HEK293 (cell line): Measurements from ENCODE around the gene N4BP2L1.

Source experiments
- CTCF ChIA-PET: fragments of 350-600 bp; formaldehyde crosslinking; extraction: SDS; loops from one replicate; lab custom pipeline; 2021; ENCODE audit warnings: antibody characterized with exemption; lab: Yijun Ruan, JAX
- POLR2A ChIA-PET: fragments of 300-600 bp; formaldehyde crosslinking; extraction: SDS; loops from one replicate; lab custom pipeline; 2020; ENCODE audit warnings: antibody characterized with exemption, inconsistent platforms; lab: Yijun Ruan, JAX
- H3K27ac ChIP-seq: fragments of 200-500 bp; sonication (Bioruptor generic); 2 replicates; pipeline ENCODE4 v1.5.1; 2014; ENCODE audit warnings: low read depth, low read length, control low read depth, inconsistent platforms; ENCODE audit errors: extremely low read depth
- H3K36me3 ChIP-seq, 2 experiments: fragments of 200-500 bp in 1 of 2; sonication (Bioruptor generic) in 1 of 2; 1 replicate in 1 of 2; 2 replicates in 1 of 2; pipeline ENCODE4 v1.5.1; 2014 to 2017; ENCODE audit warnings: inconsistent platforms in 2 of 2, low read length in 2 of 2; ENCODE audit not compliant: control insufficient read depth in 2 of 2, insufficient read depth in 1 of 2
- H3K4me1 ChIP-seq: fragments of 200-500 bp; sonication (Bioruptor generic); 2 replicates; pipeline ENCODE4 v1.5.1; 2014; ENCODE audit warnings: mild to moderate bottlenecking, low read length, inconsistent platforms; ENCODE audit not compliant: control insufficient read depth, insufficient read depth
- H3K4me3 ChIP-seq: 2 replicates; pipeline ENCODE4 v1.5.1; 2011; ENCODE audit warnings: low read depth, mild to moderate bottlenecking, control low read depth, low read length, moderate library complexity
- H3K9me3 ChIP-seq: fragments of 200-500 bp; sonication (Bioruptor generic); 2 replicates; pipeline ENCODE4 v1.5.1; 2014; ENCODE audit warnings: low read depth, low read length, inconsistent platforms; ENCODE audit not compliant: control insufficient read depth, insufficient read depth
- GLIS2 ChIP-seq: fragments of 450-650 bp; formaldehyde crosslinking; IDR thresholded peaks from 2 replicates; pipeline ENCODE4 v1.5.1; 2016; ENCODE audit warnings: missing biosample characterization, missing genetic modification characterization
- HOXC10 ChIP-seq: sonication (generic); formaldehyde crosslinking; IDR thresholded peaks from 2 replicates; pipeline ENCODE4 v1.8.1; 2023; ENCODE audit warnings: mild to moderate bottlenecking, missing genetic modification reagents
- HOXD13 ChIP-seq: sonication (generic); formaldehyde crosslinking; IDR thresholded peaks from 2 replicates; pipeline ENCODE4 v1.8.0; 2022; ENCODE audit warnings: missing genetic modification reagents, borderline replicate concordance
- KLF1 ChIP-seq: fragments of 450-650 bp; formaldehyde crosslinking; IDR thresholded peaks from 2 replicates; pipeline ENCODE4 v1.5.1; 2016; ENCODE audit warnings: missing biosample characterization, missing genetic modification characterization
- KLF7 ChIP-seq: fragments of 450-650 bp; formaldehyde crosslinking; IDR thresholded peaks from 2 replicates; pipeline ENCODE4 v1.5.1; 2016; ENCODE audit warnings: missing biosample characterization, missing genetic modification characterization, borderline replicate concordance
- RBAK ChIP-seq: fragments of 450-650 bp; formaldehyde crosslinking; IDR thresholded peaks from 2 replicates; pipeline ENCODE4 v1.5.1; 2016; ENCODE audit warnings: missing biosample characterization, missing genetic modification characterization
- SALL2 ChIP-seq: fragments of 450-650 bp; formaldehyde crosslinking; IDR thresholded peaks from 2 replicates; pipeline ENCODE4 v1.5.0; 2017; ENCODE audit warnings: missing biosample characterization, mild to moderate bottlenecking, missing genetic modification characterization, borderline replicate concordance
- SP7 ChIP-seq: fragments of 450-650 bp; formaldehyde crosslinking; IDR thresholded peaks from 2 replicates; pipeline ENCODE4 v1.5.1; 2016; ENCODE audit warnings: missing biosample characterization, missing genetic modification characterization
- TCF7L2 ChIP-seq: IDR thresholded peaks from 2 replicates; pipeline ENCODE4 v1.6.1; 2011; ENCODE audit warnings: low read depth, mild to moderate bottlenecking, inconsistent platforms, low read length, moderate library complexity, borderline replicate concordance
- YY1 ChIP-seq: fragments of 450-650 bp; formaldehyde crosslinking; IDR thresholded peaks from 2 replicates; pipeline ENCODE4 v1.5.1; 2018; ENCODE audit warnings: missing biosample characterization, missing genetic modification characterization
- ZBTB21 ChIP-seq: fragments of 450-650 bp; formaldehyde crosslinking; IDR thresholded peaks from 2 replicates; pipeline ENCODE4 v1.5.1; 2017; ENCODE audit warnings: missing biosample characterization, missing genetic modification characterization
- ZNF121 ChIP-seq: fragments of 450-650 bp; formaldehyde crosslinking; IDR thresholded peaks from 2 replicates; pipeline ENCODE4 v1.5.1; 2016; ENCODE audit warnings: missing biosample characterization, missing genetic modification characterization
- ZNF155 ChIP-seq: fragments of 450-650 bp; formaldehyde crosslinking; IDR thresholded peaks from 2 replicates; pipeline ENCODE4 v1.5.1; 2016; ENCODE audit warnings: missing biosample characterization, missing genetic modification characterization
- ZNF2 ChIP-seq: fragments of 450-650 bp; formaldehyde crosslinking; IDR thresholded peaks from 2 replicates; pipeline ENCODE4 v1.5.1; 2016; ENCODE audit warnings: missing biosample characterization, missing genetic modification characterization
- ZNF211 ChIP-seq: fragments of 450-650 bp; formaldehyde crosslinking; IDR thresholded peaks from 2 replicates; pipeline ENCODE4 v1.5.1; 2016; ENCODE audit warnings: low read depth, missing biosample characterization, missing genetic modification characterization
- ZNF239 ChIP-seq: fragments of 450-650 bp; formaldehyde crosslinking; IDR thresholded peaks from 2 replicates; pipeline ENCODE4 v1.5.1; 2016; ENCODE audit warnings: missing biosample characterization, missing genetic modification characterization
- ZNF350 ChIP-seq: fragments of 450-650 bp; formaldehyde crosslinking; IDR thresholded peaks from 2 replicates; pipeline ENCODE4 v1.5.0; 2017; ENCODE audit warnings: missing biosample characterization, mild to moderate bottlenecking, missing genetic modification characterization
- ZNF394 ChIP-seq: fragments of 450-650 bp; formaldehyde crosslinking; IDR thresholded peaks from 2 replicates; pipeline ENCODE4 v1.5.1; 2016; ENCODE audit warnings: missing biosample characterization, missing genetic modification characterization, mild to moderate bottlenecking, moderate library complexity, borderline replicate concordance
- ZNF433 ChIP-seq: fragments of 450-650 bp; formaldehyde crosslinking; IDR thresholded peaks from 2 replicates; pipeline ENCODE4 v1.5.1; 2016; ENCODE audit warnings: missing biosample characterization, missing genetic modification characterization, low read depth
- ZNF473 ChIP-seq: fragments of 450-650 bp; formaldehyde crosslinking; IDR thresholded peaks from 2 replicates; pipeline ENCODE4 v1.5.1; 2017; ENCODE audit warnings: missing biosample characterization, missing genetic modification characterization
- ZNF558 ChIP-seq: fragments of 450-650 bp; formaldehyde crosslinking; IDR thresholded peaks from 2 replicates; pipeline ENCODE4 v1.5.1; 2016; ENCODE audit warnings: missing biosample characterization, missing genetic modification characterization
- ZNF596 ChIP-seq: fragments of 450-650 bp; IDR thresholded peaks from 2 replicates; pipeline ENCODE4 v1.5.0; 2018; ENCODE audit warnings: missing biosample characterization, mild to moderate bottlenecking, missing genetic modification characterization, moderate library complexity
- ZNF621 ChIP-seq: fragments of 450-650 bp; formaldehyde crosslinking; IDR thresholded peaks from 2 replicates; pipeline ENCODE4 v1.5.1; 2017; ENCODE audit warnings: missing biosample characterization, missing genetic modification characterization
- ZNF629 ChIP-seq: fragments of 450-650 bp; formaldehyde crosslinking; IDR thresholded peaks from 2 replicates; pipeline ENCODE4 v1.5.1; 2017; ENCODE audit warnings: missing biosample characterization, missing genetic modification characterization
- ZNF792 ChIP-seq: fragments of 450-650 bp; formaldehyde crosslinking; IDR thresholded peaks from 2 replicates; pipeline ENCODE4 v1.5.1; 2016; ENCODE audit warnings: missing biosample characterization, missing genetic modification characterization
- TF ChIP-seq, protein P1 (sequence below): fragments of 450-650 bp; formaldehyde crosslinking; IDR thresholded peaks from 2 replicates; pipeline ENCODE4 v1.5.1; 2016; ENCODE audit warnings: missing biosample characterization, missing genetic modification characterization
- TF ChIP-seq, protein P2 (sequence below): fragments of 450-650 bp; formaldehyde crosslinking; IDR thresholded peaks from 2 replicates; pipeline ENCODE4 v1.5.1; 2016; ENCODE audit warnings: missing biosample characterization, missing genetic modification characterization
- TF ChIP-seq, protein P3 (sequence below): fragments of 450-650 bp; formaldehyde crosslinking; IDR thresholded peaks from 2 replicates; pipeline ENCODE4; 2016; ENCODE audit warnings: missing biosample characterization, missing genetic modification characterization

N4BP2L1 gene

DNA sequence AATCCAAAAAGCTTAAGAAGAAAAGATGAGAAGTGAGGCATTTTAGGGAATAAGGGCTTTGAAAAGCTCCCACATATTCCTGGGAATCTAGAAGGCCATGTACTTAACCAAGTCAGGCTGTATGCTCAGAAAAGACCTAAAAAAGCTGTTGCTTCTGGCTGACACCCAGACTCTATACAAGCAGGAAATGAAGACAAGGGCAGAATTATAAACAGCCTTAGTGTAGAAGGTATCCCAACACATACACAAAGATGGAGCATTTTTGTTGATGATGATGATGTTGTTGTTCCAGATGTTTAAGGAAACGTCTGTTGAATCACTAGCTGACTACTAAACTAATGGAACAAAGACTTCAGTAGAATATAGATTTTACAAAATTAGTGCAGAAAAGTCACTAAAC is 26.1 kb upstream of the N4BP2L1 start (continued):
- TF ChIP-seq, protein P1, sequence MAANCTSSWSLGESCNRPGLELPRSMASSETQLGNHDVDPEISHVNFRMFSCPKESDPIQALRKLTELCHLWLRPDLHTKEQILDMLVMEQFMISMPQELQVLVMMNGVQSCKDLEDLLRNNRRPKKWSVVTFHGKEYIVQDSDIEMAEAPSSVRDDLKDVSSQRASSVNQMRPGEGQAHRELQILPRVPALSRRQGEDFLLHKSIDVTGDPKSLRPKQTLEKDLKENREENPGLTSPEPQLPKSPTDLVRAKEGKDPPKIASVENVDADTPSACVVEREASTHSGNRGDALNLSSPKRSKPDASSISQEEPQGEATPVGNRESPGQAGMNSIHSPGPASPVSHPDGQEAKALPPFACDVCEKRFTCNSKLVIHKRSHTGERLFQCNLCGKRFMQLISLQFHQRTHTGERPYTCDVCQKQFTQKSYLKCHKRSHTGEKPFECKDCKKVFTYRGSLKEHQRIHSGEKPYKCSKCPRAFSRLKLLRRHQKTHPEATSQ (tag by site-specific recombination): no peak
- no peak for TF ChIP-seq ZNF596 (tag by site-specific recombination)
- TF ChIP-seq HOXC10: no peak
- TF ChIP-seq ZNF433 (tag by site-specific recombination): no peak
- TF ChIP-seq KLF7 (tag by site-specific recombination): no peak

DNA sequence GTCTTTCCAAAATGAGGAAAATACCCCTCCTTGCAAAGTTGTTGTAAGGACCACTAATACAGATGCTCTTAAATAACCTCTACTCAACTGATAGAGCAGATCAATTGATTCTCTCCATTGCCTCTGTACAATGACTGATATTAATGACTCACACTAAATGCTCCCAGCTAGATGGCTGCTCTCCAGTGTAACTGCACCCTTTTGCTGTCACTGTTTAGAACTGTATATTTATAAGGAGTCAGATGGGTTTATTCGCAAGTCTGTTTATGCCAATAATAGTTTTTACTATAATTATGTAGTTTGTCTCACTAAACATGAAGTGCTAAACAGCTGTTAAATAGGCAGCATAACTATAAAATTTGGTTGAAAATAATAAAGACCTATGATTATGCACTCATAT is 21.0 kb upstream of the N4BP2L1 start:
- ChIA-PET POLR2A (no interaction called here), CTCF (interaction anchor here (1.1 kb wide), 1 partner anchor 131 kb away, joined by 4 read pairs; no protein-coding TSS in a partner anchor)
- H3K9me3 ChIP-seq: no peaks in the 10 kb centered on the region
- peaks cover 0 to 3% of the 10 kb centered on the region in 2 experiments; a peak in 2 of 3 replicates for H3K36me3 ChIP-seq
- no peak for TF ChIP-seq ZNF211 (tag by site-specific recombination)
- no peak for TF ChIP-seq ZNF621 (tag by site-specific recombination)
- TF ChIP-seq SP7: no peak
- TF ChIP-seq YY1: no peak
- no peak for TF ChIP-seq ZNF558 (tag by site-specific recombination)
- TF ChIP-seq, protein P2, sequence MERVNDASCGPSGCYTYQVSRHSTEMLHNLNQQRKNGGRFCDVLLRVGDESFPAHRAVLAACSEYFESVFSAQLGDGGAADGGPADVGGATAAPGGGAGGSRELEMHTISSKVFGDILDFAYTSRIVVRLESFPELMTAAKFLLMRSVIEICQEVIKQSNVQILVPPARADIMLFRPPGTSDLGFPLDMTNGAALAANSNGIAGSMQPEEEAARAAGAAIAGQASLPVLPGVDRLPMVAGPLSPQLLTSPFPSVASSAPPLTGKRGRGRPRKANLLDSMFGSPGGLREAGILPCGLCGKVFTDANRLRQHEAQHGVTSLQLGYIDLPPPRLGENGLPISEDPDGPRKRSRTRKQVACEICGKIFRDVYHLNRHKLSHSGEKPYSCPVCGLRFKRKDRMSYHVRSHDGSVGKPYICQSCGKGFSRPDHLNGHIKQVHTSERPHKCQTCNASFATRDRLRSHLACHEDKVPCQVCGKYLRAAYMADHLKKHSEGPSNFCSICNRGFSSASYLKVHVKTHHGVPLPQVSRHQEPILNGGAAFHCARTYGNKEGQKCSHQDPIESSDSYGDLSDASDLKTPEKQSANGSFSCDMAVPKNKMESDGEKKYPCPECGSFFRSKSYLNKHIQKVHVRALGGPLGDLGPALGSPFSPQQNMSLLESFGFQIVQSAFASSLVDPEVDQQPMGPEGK (tag by site-specific recombination): no peak
- TF ChIP-seq ZNF155 (tag by site-specific recombination): no peak
- no peak for TF ChIP-seq ZBTB21 (tag by site-specific recombination)
- no peak for TF ChIP-seq ZNF121 (tag by site-specific recombination)
- no peak for TF ChIP-seq HOXD13 (CRISPR knock-in tag)
- TF ChIP-seq ZNF239 (tag by site-specific recombination): no peak
- no peak for TF ChIP-seq KLF1 (tag by site-specific recombination)
- no peak for TF ChIP-seq ZNF2
- TF ChIP-seq TCF7L2: no peak
- H3K4me1 ChIP-seq: no peaks in the 10 kb centered on the region
- H3K4me3 ChIP-seq: no peak overlapping the region
- no peak overlapping the region for H3K27ac ChIP-seq

DNA sequence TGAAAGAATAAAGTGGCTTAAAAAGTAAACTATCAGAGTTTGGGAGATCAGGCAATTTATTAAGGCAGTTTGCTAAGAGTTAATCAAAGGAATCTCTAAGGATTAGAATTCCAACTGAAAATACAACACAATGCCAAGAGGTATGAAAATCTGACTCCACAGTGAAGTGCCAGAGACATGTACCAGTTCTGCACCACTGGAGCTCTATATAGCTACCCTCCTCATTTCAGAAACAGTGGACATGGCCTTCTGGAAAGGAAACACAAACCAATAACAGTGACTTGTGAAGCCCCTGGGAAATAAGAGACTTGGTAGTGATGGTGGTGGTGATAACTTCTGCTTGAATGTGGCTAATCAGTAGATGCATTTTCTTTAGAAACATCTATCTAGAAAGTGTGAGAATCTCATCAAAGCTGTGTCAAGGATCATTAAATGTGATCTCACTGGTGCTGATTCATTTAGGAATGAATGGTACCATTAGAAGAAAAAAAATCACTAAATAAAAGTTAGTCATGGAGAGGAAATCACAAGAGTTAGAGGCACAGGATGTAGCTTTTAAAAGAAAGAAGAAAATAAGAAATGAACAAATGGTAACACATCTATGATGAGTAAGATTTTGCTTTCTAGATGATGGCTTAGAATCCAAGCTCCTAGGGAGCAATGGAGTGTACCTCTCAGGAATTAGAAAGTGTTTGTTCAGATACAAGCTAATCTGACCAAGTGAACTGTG is 20.1 kb upstream of the N4BP2L1 start:
- ChIA-PET POLR2A (no interaction called here), CTCF (interaction anchor here (0.6 to 1.1 kb wide), 4 partner anchors 57 to 354 kb away, joined by 3 to 4 read pairs (median 4); no protein-coding TSS in a partner anchor)
- H3K36me3 ChIP-seq: peaks cover 0 to 9% of the 10 kb centered on the region in 2 experiments; a peak in 2 of 3 replicates
- H3K9me3 ChIP-seq: no peaks in the 10 kb centered on the region
- H3K4me1 ChIP-seq: no peaks in the 10 kb centered on the region
- no peak overlapping the region for H3K27ac ChIP-seq
- no peak overlapping the region for H3K4me3 ChIP-seq
- TF ChIP-seq SALL2 (tag by site-specific recombination) (no peak), ZNF350 (tag by site-specific recombination) (no peak), ZNF629 (tag by site-specific recombination) (no peak), ZNF473 (tag by site-specific recombination) (no peak), ZNF792 (tag by site-specific recombination) (no peak), GLIS2 (tag by site-specific recombination) (no peak), RBAK (no peak), ZNF394 (no peak)
- TF ChIP-seq, protein P3, sequence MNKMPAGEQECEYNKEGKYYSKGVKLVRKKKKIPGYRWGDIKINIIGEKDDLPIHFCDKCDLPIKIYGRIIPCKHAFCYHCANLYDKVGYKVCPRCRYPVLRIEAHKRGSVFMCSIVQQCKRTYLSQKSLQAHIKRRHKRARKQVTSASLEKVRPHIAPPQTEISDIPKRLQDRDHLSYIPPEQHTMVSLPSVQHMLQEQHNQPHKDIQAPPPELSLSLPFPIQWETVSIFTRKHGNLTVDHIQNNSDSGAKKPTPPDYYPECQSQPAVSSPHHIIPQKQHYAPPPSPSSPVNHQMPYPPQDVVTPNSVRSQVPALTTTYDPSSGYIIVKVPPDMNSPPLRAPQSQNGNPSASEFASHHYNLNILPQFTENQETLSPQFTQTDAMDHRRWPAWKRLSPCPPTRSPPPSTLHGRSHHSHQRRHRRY (tag by site-specific recombination): no peak
